Thyroid gland (tissue), 4 donors: ENCODE measurements around the gene SIX3. TPM values are rescaled to one million over a fixed set of nuclear protein-coding genes. Genes with fewer than 3 reads are reported as not detected.

Experiments
- DNase-seq, 2 donors: peaks; one replicate each; pipeline ENCODE4 v3.0.0-alpha.2; 2019
- H3K27ac ChIP-seq, 3 donors: fragments of 200-600 bp; sonication (generic); 1 replicate in 2 of 3; 2 replicates in 1 of 3; pipeline ENCODE4 v1.5.1; 2016 to 2019; ENCODE audit warnings: mild to moderate bottlenecking in 1 of 3, moderate library complexity in 1 of 3
- H3K27me3 ChIP-seq: fragments of 200-600 bp; sonication (generic); one replicate; pipeline ENCODE4 v1.5.1; 2019
- H3K36me3 ChIP-seq, 2 donors: fragments of 200-600 bp; sonication (generic); one replicate each; pipeline ENCODE4 v1.5.1; 2016 to 2019
- H3K4me1 ChIP-seq, 2 donors: fragments of 200-600 bp; sonication (generic); one replicate each; pipeline ENCODE4 v1.5.1; 2017 to 2019
- H3K4me3 ChIP-seq, 3 donors: fragments of 200-600 bp; sonication (generic); replicated peaks in 1 of 3; 1 replicate in 2 of 3; 2 replicates in 1 of 3; pipeline ENCODE4 v1.5.1; 2016; ENCODE audit warnings: mild to moderate bottlenecking in 1 of 3
- H3K9me3 ChIP-seq: fragments of 200-600 bp; sonication (generic); one replicate; pipeline ENCODE4 v1.5.1; 2017
- CTCF ChIP-seq, 6 experiments: fragments of 200-600 bp in 3 of 6; fragments of 450-650 bp in 3 of 6; sonication (generic) in 3 of 6; IDR thresholded peaks; one replicate each; pipeline ENCODE4 v1.5.1; 2016 to 2019; ENCODE audit warnings: antibody characterized with exemption in 6 of 6, mild to moderate bottlenecking in 2 of 6, inconsistent platforms in 1 of 6, moderate library complexity in 1 of 6
- POLR2A ChIP-seq, 2 donors: fragments of 450-650 bp; IDR thresholded peaks; one replicate each; pipeline ENCODE4 v1.6.1; 2017; ENCODE audit warnings: antibody characterized with exemption in 2 of 2, mild to moderate bottlenecking in 2 of 2, moderate library complexity in 1 of 2
- WGBS, 2 donors: methylation state at CpG; one replicate each; pipeline ENCODE4 v1.1.5; 2017; 5-methylcytosine and 5-hydroxymethylcytosine counted together
- intact Hi-C: fragments of 100-400 bp; cut with DNase I; formaldehyde crosslinking; loops from one replicate; pipeline ENCODE4 v1.15.1; 2023
- total RNA-seq, 4 donors: library from RNA; depleted of rRNA; stranded (reverse); fragments of >200 nt; gene quantifications; one replicate each; pipeline ENCODE4 v1.2.3, GENCODE V29; 2016

The SIX3 gene
- total RNA-seq, 4 donors from 2014 or later, result not detected

- H3K4me1 ChIP-seq, result peaks cover 12 to 34% of the 10 kb centered on the region in 2 donors
Observed at GRCh38 chr2:44945676-44946371, 4.3 kb downstream of the SIX3 start.

GRCh38 chr2:44946372-44947027 lies 5.0 kb downstream of the SIX3 start:
- no peak for TF ChIP-seq POLR2A (IDR thresholded peaks at IDR 0.05)
- TF ChIP-seq CTCF (IDR thresholded peaks at IDR 0.05), result no peak
- Histone ChIP-seq H3K27me3 (peaks cover 18% of the 10 kb centered on the region), H3K4me1 (peaks cover 6 to 27% of the 10 kb centered on the region in 2 donors), H3K9me3 (no peaks in the 10 kb centered on the region), H3K4me3 (no peak overlapping the region), H3K27ac (no peak overlapping the region), H3K36me3 (no peaks in the 10 kb centered on the region)
- DNase-seq, result no peak
- intact Hi-C loops, result no loop called here
- 79 to 88% methylated on average over 11 of the region's 11 CpGs for WGBS, 2 donors

More at GRCh38 chr2:44945676-44946371, 4.3 kb downstream of the SIX3 start:
- intact Hi-C loops, result no loop called here
- DNase-seq, result no peak
- whole genome bisulfite sequencing, 2 donors, result 73 to 74% methylated on average over 16 of the region's 16 CpGs
- Histone ChIP-seq H3K27me3 (peaks cover 25% of the 10 kb centered on the region), H3K4me3 (no peak overlapping the region), H3K9me3 (no peaks in the 10 kb centered on the region), H3K36me3 (no peaks in the 10 kb centered on the region), H3K27ac (no peak overlapping the region)
- no peak for TF ChIP-seq CTCF (IDR thresholded peaks at IDR 0.05)
- no peak for TF ChIP-seq POLR2A (IDR thresholded peaks at IDR 0.05)

- WGBS, 2 donors, result 87 to 88% methylated on average over 5 of the region's 5 CpGs
Observed at GRCh38 chr2:44947028-44947375, 5.5 kb downstream of the SIX3 start.

GRCh38 chr2:44948565-44949328 lies 7.2 kb downstream of the SIX3 start:
- no peak overlapping the region for H3K4me3 ChIP-seq
- H3K27ac ChIP-seq, result no peak overlapping the region
- H3K27me3 ChIP-seq, result peaks cover 11% of the 10 kb centered on the region
- no peak for DNase-seq
- WGBS, 2 donors, result 78 to 79% methylated on average over 17 to 18 of the region's 18 CpGs
- intact Hi-C loops, result no loop called here
- peaks cover 12 to 31% of the 10 kb centered on the region in 2 donors for H3K4me1 ChIP-seq
- H3K9me3 ChIP-seq, result no peaks in the 10 kb centered on the region
- no peaks in the 10 kb centered on the region for H3K36me3 ChIP-seq
- TF ChIP-seq POLR2A (IDR thresholded peaks at IDR 0.05) (no peak), CTCF (IDR thresholded peaks at IDR 0.05) (no peak)

More at GRCh38 chr2:44947028-44947375, 5.5 kb downstream of the SIX3 start:
- no peak overlapping the region for H3K27ac ChIP-seq
- H3K4me1 ChIP-seq, result peaks cover 6 to 26% of the 10 kb centered on the region in 2 donors
- H3K4me3 ChIP-seq, result no peak overlapping the region
- peaks cover 17% of the 10 kb centered on the region for H3K27me3 ChIP-seq
- intact Hi-C loops, result no loop called here
- H3K9me3 ChIP-seq, result no peaks in the 10 kb centered on the region
- H3K36me3 ChIP-seq, result no peaks in the 10 kb centered on the region
- TF ChIP-seq CTCF (IDR thresholded peaks at IDR 0.05) (no peak), POLR2A (IDR thresholded peaks at IDR 0.05) (no peak)
- DNase-seq, result no peak
